GM21447 (cell line): Measurements from ENCODE around the gene TMEM127.
"Not testable (repeated sequence)": the region's sequence is repeated elsewhere in the genome, so short reads cannot be mapped to it uniquely, and the experiment has no call there.

Experiments used
- ATAC-seq: cut with Tn5 transposase; IDR thresholded peaks from one replicate; pipeline ENCODE4 v1.9.1; 2021; ENCODE audit not compliant: unreplicated experiment

Gene TMEM127, protein sequence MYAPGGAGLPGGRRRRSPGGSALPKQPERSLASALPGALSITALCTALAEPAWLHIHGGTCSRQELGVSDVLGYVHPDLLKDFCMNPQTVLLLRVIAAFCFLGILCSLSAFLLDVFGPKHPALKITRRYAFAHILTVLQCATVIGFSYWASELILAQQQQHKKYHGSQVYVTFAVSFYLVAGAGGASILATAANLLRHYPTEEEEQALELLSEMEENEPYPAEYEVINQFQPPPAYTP

DNA sequence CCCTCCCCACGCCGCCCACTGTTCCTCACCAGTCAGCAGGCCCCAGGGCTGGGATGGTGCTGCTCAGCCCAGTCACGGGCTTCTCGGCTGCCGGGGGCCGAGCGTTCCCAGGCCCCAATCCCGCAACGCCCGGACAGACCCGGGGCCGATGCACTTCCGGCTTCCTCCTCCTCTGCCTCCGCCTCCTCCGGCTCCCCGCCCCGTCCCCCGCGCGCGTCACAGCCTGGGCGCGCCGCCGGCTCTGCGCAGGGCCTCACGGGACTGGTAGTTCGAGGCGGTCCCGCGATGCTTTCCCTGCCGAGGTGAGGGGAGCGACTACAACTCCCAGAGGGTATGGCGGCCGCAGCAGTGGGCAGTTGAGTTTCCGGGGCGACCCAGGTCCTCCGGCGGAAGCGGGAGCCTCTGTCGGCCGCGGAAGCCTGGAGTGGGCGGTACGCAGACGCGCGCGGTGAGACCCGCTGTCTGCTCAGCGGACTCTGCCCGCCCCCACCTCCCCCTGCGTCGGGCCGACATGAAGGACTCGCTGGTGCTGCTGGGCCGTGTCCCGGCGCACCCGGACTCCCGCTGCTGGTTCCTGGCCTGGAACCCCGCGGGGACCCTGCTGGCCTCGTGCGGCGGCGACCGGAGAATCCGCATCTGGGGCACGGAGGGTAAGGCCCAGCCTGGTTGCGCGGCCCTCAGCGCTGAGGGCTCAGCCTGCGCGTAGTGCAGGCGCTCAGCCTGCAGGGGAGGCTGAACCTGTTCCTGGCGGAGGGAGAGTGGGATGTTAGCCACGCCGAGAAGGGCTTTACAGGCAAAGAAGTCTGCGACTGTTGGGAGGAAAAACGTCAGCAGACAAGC lies at the start of gene TMEM127, which contains the start of gene CIAO1:
TMEM127 (minus strand) TSS at position 158 of the 840 bp plus-strand sequence. CDS start 616 bp downstream, outside the sequence.
CIAO1 (plus strand) TSS at position 386 of the 840 bp plus-strand sequence; CDS start at position 512, 126 bp downstream.
- ATAC-seq, result peak; percentile 90

DNA sequence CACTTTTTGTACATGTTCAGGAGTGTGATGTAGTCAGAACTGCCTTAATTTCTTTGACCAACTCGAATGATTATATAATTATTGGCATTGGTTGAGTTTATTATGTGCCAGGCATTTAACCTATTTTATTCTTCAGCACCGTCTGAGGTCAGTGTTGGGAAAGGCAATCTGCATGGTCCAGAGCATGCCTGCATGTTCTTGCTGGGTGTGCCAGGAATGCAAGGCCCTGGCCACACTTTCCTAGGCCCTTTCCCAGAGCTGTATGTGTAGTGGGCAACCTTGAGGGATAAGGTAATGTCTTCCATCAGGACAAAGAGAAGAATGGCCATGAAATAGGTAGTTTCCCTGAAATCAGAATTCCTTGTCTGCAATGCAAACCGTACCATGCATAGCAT lies 49.2 kb upstream of the TMEM127 start:
- no peak for ATAC-seq

DNA sequence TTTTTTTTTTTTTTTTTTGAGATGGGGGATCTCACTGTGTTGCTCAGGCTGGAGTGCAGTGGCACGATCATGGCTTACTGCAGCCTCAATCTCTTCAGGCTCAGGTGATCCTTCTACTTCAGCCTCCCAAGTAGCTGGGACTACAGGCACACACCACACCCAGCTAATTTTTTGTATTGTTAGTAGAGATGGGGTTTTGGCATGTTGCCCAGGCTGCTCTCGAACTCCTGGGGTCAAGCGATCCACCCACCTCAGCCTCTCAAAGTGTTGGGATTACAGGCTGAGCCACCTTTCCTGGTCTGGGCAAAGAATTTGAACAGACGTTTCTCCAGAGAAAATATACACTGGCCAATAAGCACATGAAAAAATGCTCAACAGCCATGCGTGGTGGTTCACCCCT lies 42.5 kb upstream of the TMEM127 start:
- ATAC-seq, result no peak

DNA sequence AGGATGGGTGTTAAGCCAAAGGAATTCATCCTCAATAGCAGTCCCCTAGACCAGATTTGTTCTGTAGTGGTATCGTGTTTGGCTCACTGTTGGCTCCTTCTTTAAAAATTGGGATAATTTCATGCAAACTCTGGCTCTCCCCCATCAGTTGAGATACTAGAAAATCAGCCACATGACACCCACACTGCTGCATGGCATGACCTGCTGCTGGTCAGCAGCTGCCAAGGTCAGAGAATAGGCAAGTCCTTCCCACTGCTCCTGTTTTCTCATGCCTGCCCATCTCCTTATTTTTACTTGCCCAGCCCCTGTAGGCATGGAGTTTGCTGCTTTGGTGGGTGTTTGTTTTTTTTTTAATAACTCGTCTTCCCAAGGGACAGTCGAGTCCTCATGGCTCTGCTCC lies 40.6 kb upstream of the TMEM127 start:
- ATAC-seq, result no peak

DNA sequence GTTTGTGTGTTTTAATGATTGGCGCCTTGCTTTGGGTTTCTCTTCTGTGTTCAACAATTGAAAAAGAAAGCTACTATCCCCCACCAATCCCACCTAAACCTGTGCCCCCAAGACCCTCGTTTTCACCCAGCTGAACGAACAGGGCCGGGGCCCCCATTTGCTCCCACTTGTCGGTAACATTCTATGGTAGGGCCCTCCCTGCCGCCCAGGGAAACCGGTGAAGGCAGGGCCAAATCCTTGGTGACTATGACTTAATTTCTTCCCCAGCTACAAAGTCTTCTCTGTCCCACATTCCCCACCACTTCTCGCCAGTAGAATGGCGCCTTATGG lies 40.1 kb upstream of the TMEM127 start:
- ATAC-seq, result no peak

DNA sequence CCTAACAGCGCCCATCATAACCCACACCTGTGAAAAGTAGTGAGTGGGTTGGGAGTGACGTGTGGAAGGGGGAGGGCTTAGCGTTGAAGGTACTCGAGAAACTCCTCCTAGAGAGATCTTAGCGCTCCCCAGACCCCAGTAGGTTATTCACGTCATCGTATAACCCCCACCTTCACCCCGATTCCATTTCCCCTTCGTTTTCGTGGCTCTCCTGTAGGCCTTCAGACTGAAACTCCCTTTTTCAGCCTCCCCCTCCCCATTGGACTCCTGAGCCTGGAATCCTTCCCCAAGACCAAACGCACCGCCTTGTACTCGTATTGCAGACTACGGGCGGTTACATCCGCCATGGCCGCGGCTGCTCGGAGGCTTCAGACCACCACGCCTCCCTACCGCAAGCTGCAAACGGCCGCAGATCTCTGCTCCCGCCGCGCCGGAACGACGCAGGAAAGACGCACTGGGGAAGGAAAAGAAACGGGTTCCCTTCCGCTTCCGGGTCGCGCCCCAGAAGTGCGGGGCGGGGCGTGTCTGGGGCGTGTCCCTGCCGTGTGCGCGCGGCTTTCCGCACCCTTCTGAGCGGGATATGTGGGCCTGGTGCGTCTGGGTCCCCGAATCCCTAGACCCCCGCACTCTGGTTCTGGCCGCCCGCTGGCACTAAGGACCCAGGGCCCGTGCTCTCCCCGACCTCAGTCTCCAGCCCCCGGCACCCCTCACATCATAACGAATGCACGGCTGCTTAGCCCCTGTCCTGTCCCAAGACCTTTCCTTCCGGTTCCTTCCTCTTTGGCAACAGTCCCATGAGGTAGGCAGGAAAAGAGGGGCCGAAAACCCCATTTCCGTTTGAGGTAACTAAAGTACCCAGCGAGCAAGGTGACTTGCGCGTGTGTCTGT lies 39.5 kb upstream of the TMEM127 start, which contains the start of gene SNRNP200:
SNRNP200 (minus strand) TSS at position 456 of the 888 bp plus-strand sequence; CDS start at position 347, 109 bp downstream.
- ATAC-seq, result peak; percentile 96

DNA sequence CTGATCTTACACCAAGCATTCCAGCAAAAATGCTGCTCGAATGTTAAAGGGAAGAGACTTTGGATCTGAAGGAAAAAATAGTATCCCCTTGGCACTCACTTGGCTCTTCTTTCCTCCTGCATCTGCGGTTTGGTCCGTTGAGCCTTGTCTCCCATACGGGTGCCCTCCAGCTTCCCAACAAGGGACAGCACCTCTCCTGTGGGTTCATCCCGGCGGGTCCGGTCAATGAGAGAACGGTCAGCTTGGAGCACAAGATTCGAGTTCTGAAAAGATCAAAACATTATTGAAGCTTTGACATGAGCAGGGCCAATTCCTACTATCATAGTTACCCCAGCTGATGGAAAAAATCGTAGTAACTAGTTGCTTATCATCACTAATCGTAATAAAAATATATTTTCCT lies 38.8 kb upstream of the TMEM127 start:
- no peak for ATAC-seq

DNA sequence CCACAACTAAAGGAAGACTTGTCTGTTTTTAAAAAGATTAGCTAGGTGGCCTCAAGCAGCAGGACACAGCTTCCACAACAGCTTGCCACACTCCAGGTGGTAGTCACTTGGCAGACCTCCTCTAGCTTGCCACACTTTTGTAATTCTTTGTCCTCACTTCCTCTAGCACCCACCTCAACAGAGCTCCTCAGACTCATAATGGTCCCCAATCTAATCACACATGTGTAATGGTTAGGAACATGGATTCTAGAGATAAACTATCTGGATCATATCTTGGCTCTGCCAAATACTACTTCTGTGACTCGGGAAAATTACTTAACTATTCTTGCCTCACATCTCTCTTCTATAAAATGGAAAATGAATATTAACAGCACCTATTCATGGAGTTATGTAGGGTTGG lies 36.1 kb upstream of the TMEM127 start:
- no peak for ATAC-seq

DNA sequence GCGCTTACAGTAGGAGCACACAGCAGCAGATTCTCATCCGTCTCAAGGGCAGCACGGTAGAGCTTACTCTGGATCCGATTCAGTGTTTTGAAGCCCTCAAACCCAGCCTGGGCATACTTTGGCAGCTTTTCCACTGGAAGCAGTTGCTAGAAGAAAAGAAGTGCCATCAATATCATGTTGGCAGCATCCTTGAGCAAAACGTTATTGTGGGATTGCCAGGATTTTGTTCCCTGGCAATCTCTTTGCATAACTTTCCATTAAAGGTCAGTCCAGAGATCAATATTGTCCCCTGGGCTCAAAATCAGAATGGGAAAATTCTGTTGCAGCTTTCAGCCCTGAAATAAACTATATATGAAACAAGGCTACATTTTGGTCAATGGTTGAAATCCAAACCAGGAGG lies 31.1 kb upstream of the TMEM127 start:
- no peak for ATAC-seq

DNA sequence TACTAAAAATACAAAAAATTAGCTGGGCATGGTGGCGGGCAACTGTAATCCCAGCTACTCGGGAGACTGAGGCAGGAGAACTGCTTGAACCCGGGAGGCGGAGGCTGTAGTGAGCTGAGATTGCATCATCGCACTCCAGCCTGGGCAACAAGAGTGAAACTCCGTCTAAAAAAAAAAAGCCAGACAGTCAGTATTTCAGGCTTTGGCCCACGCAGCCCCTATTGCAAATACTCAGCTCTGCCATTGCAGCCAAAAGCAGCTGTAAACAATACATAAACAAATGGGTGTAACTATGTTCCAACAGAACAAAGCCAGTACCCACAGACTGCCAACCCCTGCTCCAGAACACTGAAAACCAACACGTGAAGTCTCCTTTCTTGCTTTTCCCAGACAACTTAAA lies 28.5 kb upstream of the TMEM127 start:
- ATAC-seq, result not testable (repeated sequence)

DNA sequence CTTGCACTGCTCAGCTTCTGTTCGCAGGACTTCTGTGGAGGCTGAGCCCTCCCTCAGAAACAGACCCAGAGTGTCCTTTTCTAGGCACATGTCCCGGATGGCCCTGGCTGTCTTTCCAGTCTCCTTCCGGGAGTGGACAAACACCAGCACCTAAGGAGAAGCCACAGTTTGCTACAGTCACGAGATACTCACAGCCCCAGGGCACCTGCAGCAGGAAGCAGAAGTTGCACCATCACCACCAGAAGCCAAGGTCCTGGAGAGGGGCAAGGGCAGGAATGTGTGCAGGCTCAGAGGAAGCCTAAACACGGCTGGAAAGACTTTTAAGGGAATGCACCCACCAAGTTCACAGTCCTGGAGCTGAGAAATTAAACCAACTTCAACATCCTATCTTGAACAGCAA lies 26.0 kb upstream of the TMEM127 start:
- no peak for ATAC-seq

DNA sequence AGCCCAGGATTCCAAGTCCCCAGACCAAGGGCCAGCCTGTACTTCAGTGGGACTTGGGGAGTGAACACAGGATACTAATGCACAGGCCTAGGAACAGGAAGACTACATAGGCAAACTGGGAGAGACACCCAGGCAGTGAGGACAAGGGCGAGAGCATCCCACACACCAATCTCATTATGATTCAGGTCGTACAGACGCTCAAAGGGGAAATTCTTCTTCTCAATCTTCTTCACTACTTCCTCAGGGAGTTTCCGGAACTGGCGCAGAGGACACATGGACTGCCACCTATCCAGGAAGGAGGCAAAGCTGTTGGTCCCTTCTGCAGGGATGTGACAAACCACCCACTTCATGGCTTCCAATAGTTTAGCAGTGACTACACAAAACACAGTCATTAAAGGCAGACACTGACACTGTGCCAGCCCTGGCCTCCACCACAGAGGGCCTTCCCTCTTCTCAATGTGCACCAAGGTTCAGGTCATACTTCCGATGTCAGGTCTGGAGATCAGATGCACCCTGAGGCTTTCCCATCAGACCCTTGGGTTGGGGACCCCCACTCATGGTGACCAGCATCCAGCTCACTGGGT lies 21.6 kb upstream of the TMEM127 start:
- no peak for ATAC-seq

DNA sequence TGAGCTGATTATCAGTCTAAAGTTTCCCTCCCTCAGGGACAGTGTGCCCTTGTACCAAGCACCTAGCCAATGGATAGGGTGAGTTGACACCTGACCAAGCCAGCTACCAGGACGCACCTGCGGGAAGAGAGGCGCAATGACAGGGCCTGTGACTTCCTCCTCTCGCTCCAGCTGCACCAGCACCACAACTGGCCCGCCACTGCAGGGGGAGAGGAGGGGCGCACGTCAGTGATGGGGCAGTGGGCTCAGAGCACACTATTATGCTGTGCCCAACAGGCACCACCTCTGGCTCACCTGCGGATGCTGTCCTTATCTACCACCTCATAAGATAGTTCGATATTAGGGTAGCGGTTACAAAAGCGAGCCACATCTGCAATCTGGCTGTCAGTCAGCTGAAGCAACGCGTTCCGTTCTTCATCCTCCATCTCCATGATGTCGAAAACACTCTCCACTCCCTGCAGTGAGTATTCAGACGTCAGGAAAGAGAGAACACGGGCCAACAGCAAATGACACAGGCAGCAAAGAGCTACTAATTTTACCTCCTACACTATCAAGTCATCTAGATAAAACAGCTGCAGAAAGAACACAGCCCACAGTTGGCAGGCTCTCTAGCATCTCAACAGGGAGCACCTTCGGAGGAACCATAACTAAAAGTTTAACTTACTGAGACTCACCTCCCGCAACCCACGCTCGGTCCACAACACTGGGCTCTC lies 11.1 kb upstream of the TMEM127 start:
- no peak for ATAC-seq

DNA sequence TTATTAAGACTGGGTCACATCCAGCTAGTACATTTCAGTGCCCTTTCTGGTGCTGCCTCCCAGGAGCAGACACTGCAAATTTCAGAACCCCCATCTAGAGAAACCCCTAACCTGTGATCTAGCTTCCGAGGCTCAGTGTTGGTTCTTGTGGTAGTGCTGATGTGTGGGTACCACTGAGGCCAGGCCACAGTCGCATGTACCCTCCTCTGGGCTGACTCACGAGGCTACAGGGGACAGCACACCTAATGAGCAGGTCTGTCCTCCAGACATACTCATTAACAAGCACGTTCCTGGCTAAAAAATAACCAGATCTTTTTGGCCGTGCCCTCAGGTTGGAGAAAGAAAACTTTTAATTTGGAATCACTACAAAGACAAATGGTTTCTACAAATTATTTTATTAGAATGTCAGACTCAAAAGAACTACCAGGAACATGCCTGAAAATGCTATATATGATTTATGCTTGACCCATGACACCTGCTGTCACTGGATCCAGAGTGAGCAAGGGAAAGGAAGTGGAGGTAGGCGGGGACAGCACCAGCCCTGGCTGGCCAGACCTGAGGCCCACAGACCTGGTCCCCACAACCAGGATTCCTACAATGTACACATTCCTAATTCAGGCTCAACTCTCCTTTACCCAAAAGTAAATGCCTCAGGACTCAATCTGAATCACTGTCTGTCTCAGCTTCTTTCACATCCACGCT lies 8.7 kb upstream of the TMEM127 start:
- ATAC-seq, result no peak

DNA sequence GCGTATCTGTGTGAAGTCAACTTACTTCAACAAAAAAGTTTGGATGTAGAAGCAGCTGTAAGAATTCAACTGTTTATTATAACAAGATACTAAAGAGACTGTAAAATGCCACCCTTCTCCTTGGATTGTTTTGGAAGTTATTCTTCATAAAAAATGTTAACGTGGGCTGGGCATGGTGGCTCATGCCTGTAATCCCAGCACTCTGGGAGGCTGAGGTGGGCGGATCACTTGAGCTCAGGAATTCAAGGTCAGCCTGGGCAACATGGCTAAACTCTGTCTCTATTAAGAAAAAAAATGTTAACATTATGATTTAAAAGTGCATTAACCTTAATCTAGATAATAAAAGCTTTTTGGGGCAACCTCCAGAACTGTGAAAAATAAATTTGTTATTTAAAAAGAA lies 8.0 kb upstream of the TMEM127 start:
- ATAC-seq, result no peak

DNA sequence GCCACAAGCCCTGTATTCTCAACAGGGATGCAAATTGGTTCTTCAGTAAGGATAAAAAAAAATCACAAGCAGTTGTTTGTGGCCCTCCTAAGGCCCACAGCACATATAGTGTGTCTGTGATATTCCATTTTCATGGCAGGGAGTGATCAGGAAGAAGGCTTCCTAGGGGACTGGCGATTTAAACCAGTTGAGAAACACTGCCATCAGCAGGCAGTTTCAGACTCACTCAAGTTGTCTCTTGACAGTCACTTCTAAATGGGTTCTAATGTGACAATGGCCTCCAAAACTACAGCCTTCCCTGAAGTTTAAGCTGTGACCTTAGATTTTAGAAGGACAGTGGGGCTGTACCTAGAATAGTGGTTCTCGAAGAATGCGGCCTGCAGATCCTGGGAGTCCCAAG lies 6.2 kb upstream of the TMEM127 start:
- ATAC-seq, result no peak

DNA sequence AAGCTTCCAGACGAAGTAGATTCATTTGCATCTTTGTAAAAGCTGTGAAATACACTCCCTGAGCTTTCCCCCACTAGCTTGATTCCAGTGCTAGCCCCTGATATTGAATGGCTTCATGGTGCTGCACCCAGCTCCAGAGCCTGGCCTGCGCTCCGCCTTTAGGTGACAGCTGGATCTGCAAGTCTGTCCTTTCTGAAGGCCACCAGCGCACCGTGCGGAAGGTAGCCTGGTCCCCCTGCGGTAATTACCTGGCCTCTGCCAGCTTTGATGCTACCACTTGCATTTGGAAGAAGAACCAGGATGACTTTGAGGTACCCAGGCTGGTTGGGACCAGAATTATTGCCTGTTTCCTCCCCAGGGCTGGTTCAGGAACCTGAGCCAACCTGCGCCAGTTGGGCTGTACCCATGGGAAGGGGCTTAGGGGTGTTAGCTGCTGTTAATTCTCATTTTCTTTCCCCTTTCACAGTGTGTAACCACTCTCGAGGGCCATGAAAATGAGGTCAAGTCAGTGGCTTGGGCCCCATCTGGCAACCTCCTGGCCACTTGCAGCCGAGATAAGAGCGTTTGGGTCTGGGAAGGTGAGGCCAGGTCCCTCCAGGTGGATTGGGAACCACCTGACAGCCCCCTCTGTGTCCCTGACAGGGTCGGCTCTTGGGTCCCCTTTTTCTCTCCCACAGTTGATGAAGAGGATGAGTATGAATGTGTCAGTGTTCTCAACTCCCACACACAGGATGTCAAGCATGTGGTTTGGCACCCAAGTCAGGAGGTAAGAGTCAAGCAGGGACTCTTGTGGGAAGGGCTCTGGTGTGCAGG lies 1.6 kb upstream of the TMEM127 start:
- ATAC-seq, result no peak

DNA sequence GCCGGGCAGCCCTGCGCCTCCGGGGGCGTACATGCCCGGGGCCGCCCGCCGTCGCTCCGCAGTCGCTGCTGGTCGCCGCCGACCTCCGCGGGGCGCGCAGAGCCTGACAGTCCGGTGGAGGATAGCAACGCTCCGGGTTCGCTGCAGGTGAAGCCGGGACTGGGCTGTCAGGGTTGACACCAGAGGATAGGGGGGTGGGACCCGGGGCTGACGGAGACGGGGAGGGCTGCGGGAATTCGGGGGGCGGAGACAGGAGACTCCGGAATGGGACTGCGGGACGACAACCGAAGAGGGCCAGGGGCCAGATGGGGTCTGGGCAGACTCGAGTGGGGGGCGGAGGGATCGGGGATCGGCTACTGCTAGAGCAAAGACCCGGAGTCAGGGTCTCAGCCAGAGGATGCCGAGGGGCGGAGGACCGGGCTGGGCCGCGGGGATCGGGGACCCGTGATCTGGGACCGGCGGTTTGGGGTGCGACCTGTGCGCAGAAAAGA lies 403 bp downstream of the TMEM127 start:
- peak; percentile 17 for ATAC-seq
